CD14-positive monocyte (primary cell): ENCODE measurements around the gene DCLK2. TPM values are rescaled to one million over a fixed set of nuclear protein-coding genes. Genes with fewer than 3 reads are reported as not detected.

Source experiments
- DNase-seq, 3 donors: peaks; one replicate each; pipeline ENCODE4 v3.0.0-alpha.2; 2011 to 2022
- H2AFZ ChIP-seq: 2 replicates; pipeline ENCODE4 v1.6.0; 2012; ENCODE audit warnings: mild to moderate bottlenecking, low read depth, low read length, inconsistent platforms; ENCODE audit not compliant: insufficient read depth, poor library complexity, severe bottlenecking
- H3K27ac ChIP-seq, 2 donors: 1 replicate in 1 of 2; 2 replicates in 1 of 2; pipeline ENCODE4 v1.5.1; 2012 to 2013; ENCODE audit warnings: low read length in 2 of 2, control low read depth in 1 of 2, inconsistent platforms in 1 of 2, low read depth in 1 of 2, mild to moderate bottlenecking in 1 of 2
- H3K27me3 ChIP-seq, 2 donors: one replicate each; pipeline versions ENCODE4 v1.6.0 to v1.6.1; 2011 to 2013; ENCODE audit warnings: low read length in 2 of 2; ENCODE audit not compliant: control insufficient read depth in 2 of 2, insufficient read depth in 2 of 2
- H3K36me3 ChIP-seq, 2 donors: replicated peaks in 1 of 2; 1 replicate in 1 of 2; 2 replicates in 1 of 2; pipeline versions ENCODE4 v1.5.1 to v1.6.1; 2012 to 2013; ENCODE audit warnings: low read length in 2 of 2, control low read depth in 1 of 2, inconsistent platforms in 1 of 2, mild to moderate bottlenecking in 1 of 2; ENCODE audit not compliant: insufficient read depth in 2 of 2, control insufficient read depth in 1 of 2
- H3K4me1 ChIP-seq, 2 donors: 1 replicate in 1 of 2; 2 replicates in 1 of 2; pipeline versions ENCODE4 v1.5.1 to v1.6.1; 2012 to 2013; ENCODE audit warnings: low read length in 2 of 2, control low read depth in 1 of 2, inconsistent platforms in 1 of 2, mild to moderate bottlenecking in 1 of 2, moderate library complexity in 1 of 2; ENCODE audit not compliant: insufficient read depth in 2 of 2, control insufficient read depth in 1 of 2
- H3K4me2 ChIP-seq: replicated peaks from 2 replicates; pipeline ENCODE3; 2012; ENCODE audit warnings: low read length, moderate library complexity, mild to moderate bottlenecking; ENCODE audit not compliant: poor library complexity, severe bottlenecking; ENCODE audit errors: extremely low read depth
- H3K4me3 ChIP-seq, 3 experiments: fragments of 200-600 bp in 1 of 3; sonication (generic) in 1 of 3; replicated peaks in 1 of 3; 1 replicate in 2 of 3; 2 replicates in 1 of 3; pipeline ENCODE4 v1.5.1; 2011 to 2013; ENCODE audit warnings: low read length in 3 of 3, mild to moderate bottlenecking in 3 of 3, control low read depth in 2 of 3, low read depth in 2 of 3, inconsistent platforms in 1 of 3, moderate library complexity in 1 of 3
- H3K79me2 ChIP-seq: 2 replicates; pipeline ENCODE4 v1.6.0; 2012; ENCODE audit warnings: mild to moderate bottlenecking, control low read depth, inconsistent platforms, low read length, moderate library complexity; ENCODE audit not compliant: insufficient read depth
- H3K9ac ChIP-seq: 2 replicates; pipeline ENCODE4 v1.6.0; 2017; ENCODE audit warnings: low read length, mild to moderate bottlenecking; ENCODE audit not compliant: insufficient read depth, poor library complexity, severe bottlenecking
- H3K9me3 ChIP-seq, 2 donors: replicated peaks in 1 of 2; 1 replicate in 1 of 2; 2 replicates in 1 of 2; pipeline versions ENCODE4 v1.5.1 to v1.6.1; 2012 to 2013; ENCODE audit warnings: low read length in 2 of 2, control low read depth in 1 of 2; ENCODE audit not compliant: control insufficient read depth in 1 of 2, insufficient read depth in 1 of 2
- H4K20me1 ChIP-seq: 2 replicates; pipeline ENCODE4 v1.6.0; 2012; ENCODE audit warnings: mild to moderate bottlenecking, low read length, control low read depth, moderate library complexity; ENCODE audit not compliant: insufficient read depth
- H3K27ac Mint-ChIP-seq, 7 donors: one replicate each; pipeline ENCODE4 v1.8.0; 2020; ENCODE audit warnings: mild to moderate bottlenecking in 7 of 7, mixed read lengths in 7 of 7, moderate library complexity in 6 of 7, inconsistent platforms in 2 of 7
- H3K27me3 Mint-ChIP-seq, 3 donors: one replicate each; pipeline ENCODE4 v1.8.0; 2021 to 2022; ENCODE audit warnings: low read depth in 3 of 3, mild to moderate bottlenecking in 3 of 3, mixed read lengths in 3 of 3, moderate library complexity in 3 of 3, inconsistent platforms in 1 of 3
- H3K36me3 Mint-ChIP-seq, 2 donors: one replicate each; pipeline ENCODE4 v1.8.0; 2020; ENCODE audit warnings: mixed read lengths in 2 of 2, inconsistent platforms in 1 of 2, mild to moderate bottlenecking in 1 of 2
- H3K4me1 Mint-ChIP-seq: one replicate; pipeline ENCODE4 v1.8.0; 2020; ENCODE audit warnings: mild to moderate bottlenecking, mixed read lengths
- H3K4me3 Mint-ChIP-seq, 2 donors: one replicate each; pipeline ENCODE4 v1.8.0; 2020; ENCODE audit warnings: mild to moderate bottlenecking in 2 of 2, mixed read lengths in 2 of 2, moderate library complexity in 1 of 2
- H3K9me3 Mint-ChIP-seq, 7 donors: one replicate each; pipeline ENCODE4 v1.8.0; 2020 to 2022; ENCODE audit warnings: mixed read lengths in 7 of 7, mild to moderate bottlenecking in 6 of 7, moderate library complexity in 6 of 7, inconsistent platforms in 2 of 7
- CTCF ChIP-seq: fragments of 200-600 bp; IDR thresholded peaks from one replicate; pipeline ENCODE4 v1.8.0; 2022; ENCODE audit warnings: antibody characterized with exemption, mild to moderate bottlenecking
- WGBS: methylation state at CpG from one replicate; pipeline ENCODE4 v1.1.5; 2013; ENCODE audit warnings: missing lambda C conversion rate; ENCODE audit not compliant: insufficient coverage; 5-methylcytosine and 5-hydroxymethylcytosine counted together
- intact Hi-C, 2 donors: fragments of 100-400 bp; cut with micrococcal nuclease; formaldehyde crosslinking; loops; one replicate each; pipeline versions ENCODE4 v1.15.0 to v1.15.1; 2023
- polyA plus RNA-seq, 3 donors: library from polyadenylated mRNA; depleted of rRNA in 1 of 3; unstranded in 2 of 3; stranded (reverse) in 1 of 3; fragments of 300-500 nt in 2 of 3; fragments of >200 nt in 1 of 3; fragmentation: Illumina TruSeq in 2 of 3; gene quantifications; 1 replicate in 2 of 3; 2 replicates in 1 of 3; pipeline ENCODE4 v1.2.3, GENCODE V29; 2012 to 2021

Gene DCLK2
- polyA plus RNA-seq, 3 donors, result 0.13 TPM; not detected in 2

GRCh38 chr4:150250998-150251651 lies 172.9 kb downstream of the DCLK2 start:
- Mint-ChIP-seq H3K4me3 (no peak overlapping the region), H3K27ac (no peak overlapping the region), H3K9me3 (peaks cover 0 to 3% (median 2%) of the 10 kb centered on the region in 7 donors), H3K27me3 (peaks cover 0 to 6% (median 1%) of the 10 kb centered on the region in 3 donors), H3K36me3 (no peaks in the 10 kb centered on the region), H3K4me1 (peaks cover 4% of the 10 kb centered on the region)
- H3K4me1 ChIP-seq, result no peaks in the 10 kb centered on the region
- H3K79me2 ChIP-seq, result no peaks in the 10 kb centered on the region
- H3K36me3 ChIP-seq, result no peaks in the 10 kb centered on the region
- H3K9me3 ChIP-seq, result no peaks in the 10 kb centered on the region
- H3K27me3 ChIP-seq, result no peaks in the 10 kb centered on the region
- intact Hi-C loops, result no loop called here
- no peak overlapping the region for H2AFZ ChIP-seq
- no peak overlapping the region for H3K9ac ChIP-seq
- DNase-seq, result no peak
- no peak for TF ChIP-seq CTCF
- H3K27ac ChIP-seq, result no peak overlapping the region
- H3K4me3 ChIP-seq, result no peak overlapping the region
- WGBS, result no CpG with 5 or more reads among the region's 4 CpGs
- no peaks in the 10 kb centered on the region for H4K20me1 ChIP-seq
- H3K4me2 ChIP-seq, result no peak overlapping the region

- Histone ChIP-seq H3K36me3 (no peaks in the 10 kb centered on the region), H3K27me3 (no peaks in the 10 kb centered on the region), H2AFZ (no peak overlapping the region), H3K79me2 (no peaks in the 10 kb centered on the region), H3K4me3 (no peak overlapping the region), H3K9ac (no peak overlapping the region), H3K9me3 (no peaks in the 10 kb centered on the region), H4K20me1 (no peaks in the 10 kb centered on the region), H3K27ac (no peak overlapping the region), H3K4me1 (no peaks in the 10 kb centered on the region), H3K4me2 (no peak overlapping the region)
- Mint-ChIP-seq H3K27ac (no peak overlapping the region), H3K9me3 (peaks cover 0 to 3% (median 2%) of the 10 kb centered on the region in 7 donors), H3K27me3 (peaks cover 0 to 6% (median 1%) of the 10 kb centered on the region in 3 donors), H3K36me3 (no peaks in the 10 kb centered on the region), H3K4me3 (no peak overlapping the region), H3K4me1 (peaks cover 4% of the 10 kb centered on the region)
- 98% methylated on average over 6 of the region's 7 CpGs for WGBS
- intact Hi-C loops, result no loop called here
- DNase-seq, result no peak
- no peak for TF ChIP-seq CTCF
Observed at GRCh38 chr4:150251752-150252190, 173.5 kb downstream of the DCLK2 start.
